GM12892 (cell line): ENCODE measurements around the gene DAGLA.

ENCODE experiments used
- POLR2A ChIP-seq: IDR thresholded peaks from 2 replicates; pipeline ENCODE4 v1.6.1; 2011; ENCODE audit warnings: low read depth, low read length, control low read depth
- POLR2AphosphoS5 ChIP-seq: IDR thresholded peaks from 2 replicates; pipeline ENCODE4 v1.6.1; 2011; ENCODE audit warnings: low read depth, low read length, control low read depth
- TAF1 ChIP-seq: IDR thresholded peaks from 2 replicates; pipeline ENCODE4 v1.6.1; 2011; ENCODE audit warnings: low read depth, mild to moderate bottlenecking, control low read depth, low read length, borderline replicate concordance

- TF ChIP-seq TAF1 (no peak), POLR2A (no peak), POLR2AphosphoS5 (no peak)
Observed at GRCh38 chr11:61771195-61771894, 91.2 kb downstream of the DAGLA start.
